Dermis microvascular lymphatic vessel endothelial cell (primary cell): ENCODE data around the gene PTDSS2. TPM values are rescaled to one million over a fixed set of nuclear protein-coding genes. Genes with fewer than 3 reads are reported as not detected.
A peak's percentile ranks its signal among the peaks of the same experiment; 100 is the strongest.
"Not testable (repeated sequence)": the region's sequence is repeated elsewhere in the genome, so short reads cannot be mapped to it uniquely, and the experiment has no call there.

ENCODE experiments used
- DNase-seq, 2 donors: peaks; one replicate each; pipeline versions ENCODE4 v3.0.0 to v3.0.0-alpha.2; 2010; ENCODE audit warnings: low read depth in 2 of 2
- total RNA-seq: library from RNA; depleted of rRNA; stranded (reverse); fragments of >200 nt; gene quantifications from 2 replicates; pipeline ENCODE4 v1.2.1, GENCODE V29; 2014

PTDSS2 gene
- total RNA-seq, 1 donor from 2014 or later, result 19.4 TPM

DNA sequence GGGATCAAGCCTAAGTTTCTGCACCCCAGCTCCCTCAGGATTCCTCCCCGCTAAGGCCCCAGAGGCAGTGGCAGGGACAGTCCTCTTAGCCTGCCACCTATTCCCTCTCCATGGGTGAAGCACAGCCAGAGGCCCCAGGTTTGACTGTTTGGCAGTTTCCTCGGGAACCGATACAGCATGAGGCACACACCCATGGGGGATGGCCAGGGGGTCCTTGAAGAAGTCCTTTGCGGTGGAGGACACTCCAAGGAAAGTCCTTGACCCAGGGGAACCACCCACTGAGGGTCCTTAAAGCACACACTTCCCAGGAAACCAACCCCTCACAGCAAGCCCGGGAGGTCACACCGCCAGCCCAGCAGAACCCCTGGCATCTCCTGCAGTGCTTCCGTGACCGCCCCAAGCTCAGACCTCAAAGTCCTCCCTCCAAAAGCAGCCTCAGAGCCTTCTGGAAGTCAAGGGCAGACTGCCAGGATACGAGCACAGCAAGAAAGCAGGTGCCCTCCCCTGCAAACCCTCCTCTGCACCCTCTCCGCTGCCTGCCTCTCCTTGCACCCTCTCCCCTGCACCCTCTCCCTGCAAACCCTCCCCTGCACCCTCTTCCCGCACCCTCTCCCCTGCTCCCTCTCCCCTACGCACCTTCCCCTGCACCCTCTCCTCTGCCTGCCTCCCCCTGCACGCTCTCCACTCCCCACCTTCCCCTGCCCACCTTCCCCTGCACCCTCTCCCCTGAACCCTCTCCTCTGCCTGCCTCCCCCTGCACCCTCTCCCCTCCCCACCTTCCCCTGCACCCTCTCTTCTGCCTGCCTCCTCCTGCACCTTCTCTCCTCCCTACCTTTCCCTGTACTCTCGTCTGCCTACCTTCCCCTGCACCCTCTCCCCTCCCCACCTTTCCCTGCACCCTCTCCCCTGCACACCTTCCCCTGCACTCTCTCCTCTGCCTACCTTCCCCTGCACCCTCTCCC lies 36.7 kb upstream of the PTDSS2 start:
- no peak for DNase-seq

GRCh38 chr11:414318-414857 lies 35.7 kb upstream of the PTDSS2 start:
- no peak for DNase-seq

DNA sequence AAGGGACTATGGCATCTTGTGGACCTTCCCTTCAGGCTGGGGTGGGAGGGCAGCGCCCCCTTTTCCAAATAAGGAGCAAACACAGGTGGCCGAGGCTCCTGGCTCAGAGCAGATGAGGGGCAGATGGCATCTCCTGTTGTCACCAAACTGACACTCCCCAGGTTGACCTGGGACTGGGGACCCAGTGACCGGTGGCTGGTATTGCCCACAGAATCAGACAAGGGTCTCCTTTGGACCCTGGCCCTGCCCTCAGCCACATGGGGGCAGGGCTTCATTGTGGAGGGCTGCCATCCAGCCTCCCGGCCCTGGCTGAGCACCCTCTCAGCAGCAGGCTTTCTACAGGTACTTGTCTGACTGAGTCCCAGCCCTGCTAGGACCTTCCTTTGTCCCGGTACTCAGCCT lies 34.4 kb upstream of the PTDSS2 start:
- DNase-seq, result no peak

DNA sequence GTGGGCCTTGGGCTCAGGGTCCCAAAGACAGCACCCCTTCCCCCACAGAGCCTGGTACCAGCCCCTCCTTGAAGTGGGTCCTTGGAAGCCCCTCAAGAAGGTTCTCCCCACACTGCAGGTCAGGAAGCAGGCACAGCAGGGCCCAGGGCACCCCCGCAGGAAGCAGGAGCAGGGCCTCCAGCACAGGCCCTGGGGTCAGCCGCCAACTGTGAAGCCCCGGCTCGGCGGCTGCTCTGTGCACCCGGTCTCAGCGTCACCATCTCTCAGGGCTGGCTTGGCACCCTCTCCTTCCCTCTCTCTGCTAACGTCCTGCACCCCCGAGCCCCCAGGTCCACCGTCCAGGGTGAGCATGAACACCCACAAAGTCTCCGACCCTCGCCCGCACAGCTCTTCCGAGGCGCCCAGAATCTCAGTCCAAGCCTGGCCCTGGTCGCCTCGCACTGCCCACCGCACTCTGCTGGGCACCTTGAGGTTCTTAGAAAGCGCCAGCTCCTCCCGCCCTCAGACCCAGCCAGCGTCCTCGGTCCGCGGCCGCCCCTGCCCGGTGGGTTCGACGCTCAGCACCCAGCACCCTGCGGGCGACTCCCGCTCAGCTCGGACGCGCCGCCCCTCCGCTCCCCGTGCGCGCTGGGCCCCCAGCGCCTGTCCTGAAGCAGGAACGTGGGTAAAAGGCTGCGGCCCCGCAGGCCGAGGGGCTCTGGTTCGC lies 33.9 kb upstream of the PTDSS2 start:
- no peak for DNase-seq

DNA sequence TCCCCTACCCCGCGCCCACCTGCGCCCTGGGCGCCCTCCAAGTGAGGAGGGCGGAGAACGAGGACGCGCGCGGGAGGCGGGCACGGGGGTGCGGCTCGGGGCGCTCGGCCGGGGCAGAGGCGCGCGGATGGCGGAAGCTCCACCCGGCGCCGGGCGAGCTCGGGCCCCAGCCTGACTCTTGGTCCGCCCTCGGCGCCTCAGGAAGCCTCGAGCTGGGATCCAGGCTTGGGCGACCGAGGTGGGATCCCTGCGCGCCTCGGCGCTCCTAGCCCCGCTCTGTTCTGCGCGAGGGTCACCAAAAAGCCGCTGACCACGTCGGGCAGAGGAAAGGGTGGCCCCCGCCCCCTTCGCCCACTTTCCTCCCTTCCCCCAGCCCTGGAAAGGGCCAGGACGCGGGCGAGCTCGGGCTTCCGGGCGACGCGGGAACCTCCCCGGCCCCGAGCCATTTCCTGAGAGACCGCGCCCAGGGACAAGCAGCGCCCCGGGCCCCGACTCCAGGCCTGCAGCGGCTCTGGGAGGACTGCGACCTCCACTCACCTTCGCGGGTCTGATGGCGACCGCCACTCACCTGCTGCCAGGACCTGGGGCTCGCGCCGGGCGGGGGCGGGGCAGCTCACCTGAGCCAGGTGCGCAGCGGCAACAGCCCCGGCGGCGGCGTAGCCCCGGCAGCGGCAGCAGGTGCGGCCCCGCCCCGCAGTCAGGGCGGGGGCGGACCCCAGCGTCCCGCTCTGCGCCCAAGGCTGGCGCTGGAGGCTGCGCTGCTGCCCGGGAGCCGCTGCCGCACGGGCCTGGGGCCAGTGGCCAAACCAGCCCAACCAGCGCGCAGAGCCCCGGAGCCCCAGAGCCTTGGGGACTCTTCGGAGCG lies 33.1 kb upstream of the PTDSS2 start:
- peak in 1 of 2 donors; percentile 34 for DNase-seq

DNA sequence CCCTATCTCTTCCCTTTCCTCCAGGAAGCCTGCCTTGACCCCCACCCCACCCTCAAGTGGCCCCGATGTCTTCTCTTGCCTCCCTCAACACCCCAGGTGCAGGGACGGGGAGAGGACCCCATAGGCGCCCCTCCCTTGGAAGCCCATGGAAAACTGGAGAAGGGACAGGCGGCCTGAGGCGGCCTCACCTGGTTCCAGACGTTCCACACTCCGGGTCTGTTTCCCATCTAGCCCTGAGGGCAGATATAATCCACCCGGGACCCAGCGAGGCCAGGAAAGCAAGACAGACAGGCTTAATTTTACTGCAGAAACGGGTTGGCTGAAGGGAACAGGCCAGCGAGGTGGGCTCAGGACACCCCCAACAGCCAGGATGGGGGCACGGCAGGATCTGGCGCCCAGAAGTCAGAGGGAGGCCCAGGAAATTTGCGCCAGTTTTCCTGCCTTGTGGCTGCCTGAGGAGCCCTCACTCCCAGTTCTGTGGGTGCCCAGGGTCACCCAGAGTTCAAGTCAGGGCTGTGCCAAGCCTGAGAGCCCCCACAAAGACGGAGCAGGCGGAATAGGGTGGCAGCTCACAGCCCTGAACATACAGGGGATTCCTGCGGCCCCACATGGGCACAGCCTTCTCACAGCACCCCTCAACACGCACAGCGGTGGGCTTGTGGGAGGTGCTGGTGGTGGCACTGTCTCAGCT lies 32.3 kb upstream of the PTDSS2 start:
- no peak for DNase-seq

DNA sequence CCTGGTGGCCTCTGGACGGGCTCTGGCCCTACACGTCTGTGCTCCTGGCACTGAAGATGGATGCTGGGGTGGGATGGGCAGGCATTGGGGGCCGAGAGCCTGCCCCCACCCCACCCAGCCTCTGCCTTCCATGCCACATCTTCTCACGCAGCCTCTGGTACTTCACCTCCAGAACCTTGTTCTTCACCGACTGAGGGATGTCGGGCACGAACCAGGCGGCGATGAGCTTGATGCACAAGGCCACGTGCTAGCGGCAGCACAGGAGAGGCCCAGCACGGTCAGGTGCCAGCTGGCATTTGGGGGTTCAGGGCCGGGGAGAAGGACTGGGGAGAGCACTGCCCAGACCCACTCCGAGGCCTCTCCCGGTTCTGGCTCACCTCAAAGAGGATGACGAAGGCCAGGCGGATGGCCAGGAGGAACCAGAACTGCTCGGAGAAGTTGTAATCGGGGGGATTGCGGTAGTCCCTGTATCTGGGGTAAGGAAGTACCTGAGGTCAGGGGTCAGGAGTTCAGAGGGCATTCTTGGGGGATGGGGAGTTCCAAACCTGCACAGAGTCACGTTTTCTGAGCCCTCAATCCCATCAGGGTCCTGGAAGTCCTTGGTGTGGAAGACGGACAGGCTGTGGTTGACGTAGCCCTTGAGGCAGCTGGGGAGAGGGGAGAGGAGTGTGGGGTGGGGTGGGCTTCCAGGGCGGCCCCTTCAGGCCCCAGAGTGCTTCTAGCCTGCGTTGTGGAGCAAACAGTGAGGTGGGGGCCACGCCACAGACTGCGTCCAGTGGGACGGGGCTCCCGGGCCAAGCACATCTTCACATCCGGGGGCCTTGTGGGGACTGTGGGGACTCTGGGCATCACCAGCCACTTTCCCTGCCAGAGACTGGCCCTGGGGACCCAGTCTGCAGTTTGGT lies 31.5 kb upstream of the PTDSS2 start:
- no peak for DNase-seq

GRCh38 chr11:419248-420005 lies 30.7 kb upstream of the PTDSS2 start:
- DNase-seq, result no peak

GRCh38 chr11:420054-420910 lies 29.8 kb upstream of the PTDSS2 start:
- no peak for DNase-seq

- no peak for DNase-seq
These were observed 29.2 kb upstream of the PTDSS2 start for GRCh38 chr11:420911-421321.

GRCh38 chr11:422249-422656 lies 27.8 kb upstream of the PTDSS2 start:
- no peak for DNase-seq

DNA sequence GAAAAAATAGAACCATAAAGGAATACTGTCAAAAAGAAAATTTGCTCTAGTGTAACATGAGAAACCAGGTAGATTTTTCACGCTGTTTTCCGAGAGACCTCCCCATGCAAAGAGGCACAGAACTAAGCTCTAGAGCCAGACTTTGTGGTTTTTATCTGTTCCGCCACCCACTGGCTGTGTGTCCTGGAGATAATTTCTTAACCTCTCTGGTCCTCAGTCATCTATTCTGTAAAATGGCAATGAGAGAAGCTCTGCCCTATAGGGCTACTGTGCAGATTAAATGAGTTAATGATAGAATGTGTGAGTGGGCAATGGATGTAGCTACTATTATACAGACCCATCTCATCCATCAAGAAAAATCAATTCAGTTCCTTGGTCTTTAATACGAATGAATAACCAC lies 25.8 kb upstream of the PTDSS2 start:
- no peak for DNase-seq

- DNase-seq, result not testable (repeated sequence)
These were observed 25.3 kb upstream of the PTDSS2 start for GRCh38 chr11:424766-425165.

GRCh38 chr11:425301-425700 lies 24.8 kb upstream of the PTDSS2 start:
- DNase-seq, result no peak

DNA sequence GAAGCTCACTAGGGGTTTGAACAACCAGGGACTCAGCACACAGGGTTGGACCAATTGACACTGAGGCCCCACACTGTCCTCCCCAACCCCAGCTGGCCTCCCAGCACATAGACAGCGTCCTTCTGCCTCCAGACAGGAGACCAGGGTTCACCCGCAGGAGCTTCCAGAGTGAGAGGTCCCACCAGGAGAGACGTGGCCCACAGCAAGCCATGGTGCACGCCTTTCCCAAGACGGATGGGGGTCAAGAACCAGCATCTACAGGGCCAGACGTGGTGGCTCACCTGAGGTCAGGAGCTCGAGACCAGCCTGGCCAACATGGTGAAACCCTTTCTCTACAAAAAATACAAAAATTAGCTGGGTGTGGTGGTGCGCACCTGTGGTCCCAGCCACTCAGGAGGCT lies 23.2 kb upstream of the PTDSS2 start:
- no peak for DNase-seq

GRCh38 chr11:428295-428694 lies 21.8 kb upstream of the PTDSS2 start:
- no peak for DNase-seq

- DNase-seq, result no peak
These were observed 20.7 kb upstream of the PTDSS2 start for GRCh38 chr11:429391-429790.

GRCh38 chr11:429931-430456 lies 20.1 kb upstream of the PTDSS2 start:
- DNase-seq, result no peak
